Glomerular visceral epithelial cell (primary cell): ENCODE measurements around the gene HSF5.
"Not testable (repeated sequence)": the region's sequence is repeated elsewhere in the genome, so short reads cannot be mapped to it uniquely, and the experiment has no call there.

ENCODE experiments used
- DNase-seq: peaks from one replicate; pipeline ENCODE4 v3.0.0-alpha.2; 2016; ENCODE audit errors: extremely low spot score

HSF5 gene

DNA sequence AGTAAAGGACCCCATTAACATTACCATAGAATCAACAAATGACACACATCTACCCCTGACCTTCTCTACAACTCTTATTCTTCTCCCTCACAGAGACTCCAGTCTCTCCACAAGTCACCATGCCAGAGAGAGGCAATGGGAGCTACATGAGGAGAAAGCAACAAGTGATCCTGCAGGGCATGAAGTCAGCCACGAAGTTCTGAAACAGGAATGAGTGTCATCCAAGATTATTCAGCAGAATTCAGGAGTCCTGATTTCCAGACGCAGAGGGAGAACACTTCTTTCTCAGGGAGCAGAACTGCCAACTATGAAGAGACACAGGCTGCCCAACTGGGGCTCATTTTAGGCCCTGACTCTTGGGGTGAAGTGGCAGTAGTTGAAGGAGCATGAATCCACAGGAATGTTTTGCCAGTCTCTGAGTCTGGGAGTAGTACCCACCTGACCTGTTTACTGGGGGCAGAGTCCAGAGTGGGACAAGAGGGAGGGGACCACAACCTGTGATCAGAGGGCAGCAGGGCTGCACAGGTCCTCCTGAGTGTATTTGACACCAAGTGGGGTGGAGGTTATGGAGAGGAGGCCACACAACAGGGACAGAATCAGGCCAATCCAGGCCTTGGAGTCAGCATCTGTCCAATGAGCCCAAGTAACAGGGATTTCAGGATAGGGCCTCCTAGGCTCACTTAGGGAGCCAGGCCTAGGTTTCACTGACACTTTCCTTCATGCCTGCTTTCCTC is 28.6 kb upstream of the HSF5 start:
- DNase-seq, result no peak

DNA sequence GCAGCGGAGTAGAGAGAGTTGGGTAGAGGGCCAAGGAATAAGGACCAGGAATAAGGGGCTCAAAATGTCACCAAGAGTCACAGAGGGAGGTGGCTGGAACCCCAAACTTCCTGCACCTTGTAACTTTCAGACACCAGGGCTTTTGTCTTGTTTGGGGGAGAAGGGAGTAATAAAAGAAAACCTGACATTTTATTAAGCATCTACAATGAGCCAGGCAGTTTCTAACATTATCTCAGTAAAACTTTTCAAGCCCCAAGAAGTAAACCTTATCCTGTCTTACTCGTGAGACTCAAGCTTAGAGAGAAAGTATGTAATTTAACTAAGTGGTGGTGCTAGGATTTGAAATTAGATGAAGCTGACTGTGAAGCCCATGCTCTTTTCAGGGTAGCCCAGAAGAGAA is 27.1 kb upstream of the HSF5 start:
- DNase-seq, result no peak

DNA sequence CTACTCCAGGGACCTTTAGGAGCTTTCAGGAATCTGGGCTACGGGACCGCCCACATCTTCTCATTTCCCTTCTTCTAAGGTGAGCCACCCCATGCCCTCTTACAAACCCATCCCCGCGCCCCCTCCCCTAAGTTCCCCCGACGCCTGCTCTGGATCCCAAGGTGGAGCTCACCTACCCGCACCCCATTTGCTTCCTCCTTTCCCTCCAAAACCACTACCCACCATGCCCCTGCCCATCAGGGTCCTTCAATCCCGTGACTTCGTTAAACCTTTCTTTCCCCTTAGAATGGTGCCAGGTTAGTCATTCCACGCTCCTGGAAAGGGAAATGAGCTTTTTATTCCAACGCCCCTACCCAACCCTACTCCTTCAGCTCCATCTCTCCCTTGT is 26.6 kb upstream of the HSF5 start:
- DNase-seq, result no peak

DNA sequence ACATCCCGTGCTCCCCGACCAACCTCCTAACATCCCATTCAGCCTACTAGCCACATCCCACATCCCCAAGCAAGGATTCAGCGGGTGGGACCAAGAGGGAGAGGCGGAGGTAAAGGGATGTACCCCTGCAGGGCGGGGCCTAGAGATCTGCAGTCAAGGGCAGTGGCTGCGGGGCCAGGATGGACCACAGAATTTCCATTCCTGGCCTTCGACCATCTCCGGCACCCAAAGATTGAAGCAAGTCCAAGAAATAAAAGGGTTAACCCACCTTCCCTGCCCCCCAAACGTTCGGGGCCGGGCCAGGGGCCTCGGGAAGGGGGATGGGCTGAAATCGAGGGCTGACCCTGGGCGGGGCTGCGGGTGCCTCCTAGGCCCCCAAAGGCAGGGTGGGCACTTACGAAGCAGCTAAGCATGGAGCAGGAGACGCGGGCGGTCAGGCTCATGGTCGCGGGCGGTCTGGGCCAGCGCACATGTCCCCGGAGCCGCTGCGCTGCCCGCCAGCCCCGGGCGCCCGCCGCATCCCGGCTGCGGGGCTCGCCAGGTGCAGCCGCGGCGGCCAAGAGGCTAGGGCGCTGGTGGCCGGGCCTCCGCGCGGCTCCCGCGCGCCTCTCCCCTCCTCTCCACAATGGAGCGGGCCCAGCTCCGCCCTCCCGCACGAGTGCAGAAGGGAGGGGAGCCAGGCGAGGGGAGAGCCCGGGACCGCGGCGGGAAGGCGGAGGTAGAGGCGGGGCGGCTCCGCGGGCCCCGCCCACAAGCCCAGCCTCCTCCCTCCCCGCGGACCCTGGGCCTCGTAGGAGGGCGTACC is 26.0 kb upstream of the HSF5 start, which contains the start of gene MTMR4:
Gene MTMR4, minus strand, starts transcription at position 674 of the 805 bp plus-strand sequence. Its CDS starts 231 bp downstream, at position 443.
- peak; percentile 80 for DNase-seq

DNA sequence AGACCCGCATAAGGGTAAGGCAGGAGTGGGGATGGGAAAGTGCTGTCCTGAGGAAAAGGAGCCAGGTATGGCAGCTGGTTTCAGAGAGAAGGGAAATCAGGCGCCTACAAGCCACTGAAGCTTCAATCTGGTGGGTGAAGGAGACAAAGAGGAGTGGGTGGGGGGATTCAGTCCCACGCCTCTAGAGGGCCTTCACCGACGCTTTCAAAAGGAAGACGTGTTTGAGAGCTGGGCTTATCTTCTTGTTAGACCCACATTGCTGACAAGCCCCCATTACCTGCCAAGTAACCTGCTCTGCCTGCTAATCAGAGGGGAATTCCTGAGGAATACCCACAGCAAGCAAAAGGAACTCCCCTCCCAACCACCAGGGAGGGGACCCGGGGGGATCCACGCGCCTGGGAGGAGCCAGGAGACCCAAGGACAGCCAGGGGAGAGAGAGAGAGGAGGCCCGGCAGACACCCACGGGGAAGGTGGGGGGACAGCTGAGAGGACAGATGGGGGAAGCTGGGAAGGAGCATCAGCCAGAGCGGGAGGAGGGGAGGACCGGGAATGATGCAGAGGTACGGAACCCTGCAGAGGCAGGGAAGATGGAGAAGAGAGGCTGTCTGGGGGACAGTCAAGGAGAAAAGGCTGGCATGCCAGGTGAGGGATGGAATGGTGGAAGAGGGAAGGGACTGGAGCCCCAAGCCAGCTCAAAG is 25.2 kb upstream of the HSF5 start:
- no peak for DNase-seq

DNA sequence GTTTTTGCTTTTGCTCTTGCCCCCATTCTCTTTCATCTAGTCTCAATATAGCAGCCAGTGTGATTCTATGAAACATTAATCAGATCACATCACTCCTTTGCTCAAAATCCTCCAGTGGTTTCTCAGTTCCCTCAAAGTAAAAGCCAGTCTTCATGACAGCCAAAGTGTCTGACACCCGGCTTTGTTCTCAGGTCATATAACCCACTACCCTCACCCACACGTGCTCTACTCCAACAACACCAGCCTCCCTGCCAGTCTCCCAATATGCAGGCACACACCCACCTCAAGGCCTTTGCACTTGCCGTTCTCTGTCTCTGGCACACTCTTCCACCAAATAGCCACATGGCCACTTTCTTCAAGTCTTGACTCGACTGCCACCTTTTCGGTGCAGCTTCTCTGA is 21.9 kb upstream of the HSF5 start:
- no peak for DNase-seq

DNA sequence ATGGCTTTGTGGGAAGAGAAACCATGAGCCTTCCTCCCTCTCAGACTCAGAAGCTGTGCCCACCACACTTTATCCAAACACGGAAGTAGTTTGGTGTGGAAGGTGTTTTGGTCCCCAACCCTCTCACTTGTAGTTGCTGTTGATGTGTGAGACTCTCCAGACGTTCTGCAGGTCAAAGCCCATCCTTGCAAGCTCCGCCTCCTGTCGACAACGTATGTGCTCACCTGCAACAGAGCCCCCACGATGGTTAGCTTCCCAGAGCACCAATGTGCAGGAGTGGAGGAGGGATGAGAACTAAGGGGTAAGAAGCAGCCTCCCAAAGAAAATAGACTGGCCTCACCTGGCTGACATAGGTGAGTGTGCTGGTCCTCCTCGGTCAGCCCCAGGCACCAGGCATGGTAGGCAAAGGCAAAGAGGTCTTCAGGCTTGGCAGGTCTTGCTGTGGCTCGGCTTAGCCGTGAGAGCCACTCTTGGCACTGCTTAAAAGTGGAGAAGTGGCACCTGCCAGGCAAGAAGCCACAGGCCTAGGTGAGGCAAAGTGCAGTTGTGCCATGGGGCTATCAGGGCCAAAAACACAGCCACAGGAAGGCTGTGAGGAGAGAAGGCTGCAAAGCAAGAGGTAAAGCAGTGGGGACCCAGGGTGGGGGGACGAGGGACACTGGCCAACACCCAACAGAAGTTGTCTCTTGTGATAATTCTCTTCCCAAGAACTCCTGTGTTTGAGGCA is 20.3 kb upstream of the HSF5 start:
- no peak for DNase-seq

DNA sequence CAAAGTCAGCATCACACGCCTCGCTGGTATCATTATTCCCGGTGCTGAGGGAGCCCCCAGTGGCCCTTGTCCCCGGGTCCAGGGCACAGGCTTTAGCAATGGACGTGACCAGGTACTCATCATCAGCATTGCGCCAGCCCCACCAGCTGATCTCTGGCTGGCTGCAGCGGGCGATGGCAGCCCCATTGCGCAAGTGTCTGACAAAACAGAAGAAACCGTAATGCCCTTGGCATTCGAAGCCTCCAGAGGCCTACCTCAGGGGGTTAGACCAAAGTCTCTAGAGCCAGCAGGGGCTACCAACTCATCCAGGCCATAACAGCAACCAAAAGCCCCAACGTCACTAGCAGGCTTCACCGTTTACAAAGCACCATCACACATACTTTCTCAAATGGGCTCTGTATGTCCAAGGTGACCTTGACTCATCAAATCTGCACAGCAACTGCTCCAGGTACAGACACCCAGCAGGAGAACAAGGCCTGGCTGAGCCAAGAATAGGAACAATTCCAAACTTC is 19.0 kb upstream of the HSF5 start:
- no peak for DNase-seq

DNA sequence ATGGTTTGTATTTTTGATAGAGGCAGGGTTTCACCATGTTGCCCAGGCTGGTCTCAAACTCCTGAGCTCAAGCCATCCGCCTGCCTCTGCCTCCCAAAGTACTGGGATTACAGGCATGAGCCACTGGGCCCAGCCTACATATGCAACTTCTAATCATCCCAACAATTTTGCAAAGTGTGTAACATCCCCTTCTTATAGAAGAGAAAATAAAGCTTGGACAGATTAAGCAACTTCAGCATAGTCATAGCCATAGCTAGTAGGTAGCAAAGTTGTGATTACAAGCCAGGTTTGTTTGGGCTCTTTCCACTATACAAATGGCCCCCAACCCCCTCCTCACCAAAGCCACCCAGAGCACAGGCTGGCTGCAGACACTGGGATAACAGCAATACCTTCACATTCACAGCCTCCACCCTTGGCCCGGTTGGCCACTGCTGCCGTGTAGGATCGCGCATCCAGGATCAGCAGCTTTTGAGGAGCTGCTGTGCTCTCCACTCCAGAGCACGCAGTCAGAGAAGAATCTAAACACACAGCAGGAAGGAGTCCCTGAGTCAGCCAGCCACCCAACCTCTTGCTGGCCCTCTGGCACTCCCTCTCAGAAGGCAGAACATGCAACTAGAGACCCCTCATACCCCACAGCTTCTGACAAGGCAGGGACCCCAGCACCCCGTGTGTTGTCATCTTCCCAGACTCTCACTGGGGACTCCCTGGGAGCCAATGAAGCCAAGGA is 18.3 kb upstream of the HSF5 start:
- no peak for DNase-seq

DNA sequence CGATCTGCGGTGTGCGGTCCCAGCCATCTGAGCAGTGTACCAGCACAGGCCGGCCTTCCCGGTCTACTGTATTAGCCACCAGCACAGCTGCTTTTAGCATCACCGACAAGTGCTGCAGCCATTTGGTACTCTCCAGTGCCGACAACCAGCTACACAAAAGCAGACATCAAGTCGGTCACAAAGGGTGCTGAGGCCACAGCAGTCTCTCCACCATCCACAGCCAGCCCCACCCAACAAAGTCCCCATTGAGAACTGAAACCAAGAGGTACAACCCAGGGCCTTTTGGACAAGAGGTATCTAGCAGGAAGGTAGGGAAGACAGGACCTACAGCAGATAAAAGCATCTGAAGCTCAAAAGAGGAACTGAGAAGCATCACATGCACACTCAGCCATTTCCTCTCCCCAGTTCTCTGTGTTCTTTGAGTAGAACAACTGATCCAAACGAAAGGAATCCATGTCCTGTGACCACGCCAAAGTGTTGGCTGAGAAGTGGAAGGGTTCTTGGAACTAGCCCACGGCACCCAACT is 16.7 kb upstream of the HSF5 start:
- DNase-seq, result no peak

DNA sequence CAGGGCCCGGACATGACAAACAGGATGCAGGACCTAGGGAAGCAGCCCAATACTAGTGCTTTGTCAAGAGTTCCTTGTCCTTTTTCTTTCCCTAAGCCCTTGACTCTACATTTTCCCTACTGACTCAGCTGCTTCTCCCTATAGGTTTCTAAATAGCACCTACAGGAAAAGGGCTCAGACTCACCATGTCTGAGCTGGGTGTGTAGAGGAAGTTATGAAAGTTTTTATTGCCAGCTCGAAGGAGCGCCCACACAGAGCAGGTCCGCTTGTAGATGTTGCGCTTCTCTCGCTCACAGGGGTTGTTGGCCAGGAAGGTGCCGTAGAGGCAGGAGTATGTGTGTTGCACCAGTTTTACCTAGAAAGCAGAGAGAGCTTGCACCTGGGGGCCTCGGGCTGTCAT is 15.7 kb upstream of the HSF5 start:
- DNase-seq, result no peak

DNA sequence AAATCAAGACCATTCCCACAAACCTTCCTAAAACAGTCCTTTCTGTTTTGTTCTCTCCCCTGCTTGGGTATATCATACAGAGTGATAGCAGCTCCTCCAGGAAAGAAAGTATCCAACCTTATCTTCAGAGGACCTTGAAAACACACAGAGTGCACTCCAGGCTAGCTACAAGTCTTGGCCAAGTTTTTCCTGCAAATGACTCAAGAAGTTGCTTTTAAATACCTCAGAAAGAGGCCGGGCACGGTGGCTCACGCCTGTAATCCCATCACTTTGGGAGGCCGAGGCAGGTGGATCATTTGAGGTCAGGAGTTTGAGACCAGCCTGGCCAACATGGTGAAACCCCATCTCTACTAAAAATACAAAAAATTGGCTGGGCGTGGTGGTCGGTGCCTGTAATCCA is 14.9 kb upstream of the HSF5 start:
- not testable (repeated sequence) for DNase-seq

DNA sequence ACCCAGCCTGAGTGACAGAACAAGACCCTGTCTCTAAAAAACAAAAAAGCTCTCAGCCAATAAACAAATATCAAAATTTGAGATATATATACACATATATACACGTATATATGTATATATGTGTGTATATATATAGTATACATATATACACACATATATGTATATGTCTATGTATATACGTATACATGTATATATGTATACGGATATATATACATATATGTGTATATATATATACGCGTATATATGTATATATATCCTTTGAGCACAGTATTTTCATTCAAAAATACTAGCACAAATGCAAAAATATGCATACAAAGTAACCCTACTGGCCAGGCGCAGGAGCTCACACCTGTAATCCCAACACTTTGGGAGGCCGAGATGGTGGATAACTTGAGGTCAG is 13.2 kb upstream of the HSF5 start:
- no peak for DNase-seq

DNA sequence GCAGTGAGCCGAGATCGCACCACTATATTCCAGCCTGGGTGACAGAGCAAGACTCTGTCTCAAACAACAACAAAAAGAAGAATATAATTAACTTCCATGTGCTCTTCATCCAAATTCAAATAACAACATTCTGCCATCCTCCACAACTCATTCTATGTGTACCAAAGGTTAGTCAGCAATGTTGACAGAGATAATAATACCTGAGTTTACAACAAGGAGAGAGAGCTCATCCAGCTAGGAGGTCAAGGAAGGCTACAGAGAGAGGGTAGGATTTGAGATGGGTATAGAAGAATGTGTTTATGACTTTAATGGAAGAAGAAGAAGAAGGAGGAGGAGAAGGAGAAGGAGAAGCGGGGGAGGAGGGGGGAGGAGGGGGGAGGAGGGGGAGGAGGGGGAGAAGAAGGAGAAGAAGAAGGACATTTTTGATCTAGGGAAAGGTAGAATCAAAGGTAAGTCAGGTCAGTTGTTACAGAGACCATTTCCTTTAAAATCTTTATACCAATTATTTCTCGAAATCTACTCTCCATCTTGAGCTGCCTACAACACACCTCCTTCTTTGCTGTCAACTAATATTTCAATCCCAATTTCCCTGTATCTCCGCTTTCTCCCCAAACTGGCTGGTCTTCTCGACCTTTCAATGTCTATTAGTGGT is 10.1 kb upstream of the HSF5 start:
- DNase-seq, result no peak

DNA sequence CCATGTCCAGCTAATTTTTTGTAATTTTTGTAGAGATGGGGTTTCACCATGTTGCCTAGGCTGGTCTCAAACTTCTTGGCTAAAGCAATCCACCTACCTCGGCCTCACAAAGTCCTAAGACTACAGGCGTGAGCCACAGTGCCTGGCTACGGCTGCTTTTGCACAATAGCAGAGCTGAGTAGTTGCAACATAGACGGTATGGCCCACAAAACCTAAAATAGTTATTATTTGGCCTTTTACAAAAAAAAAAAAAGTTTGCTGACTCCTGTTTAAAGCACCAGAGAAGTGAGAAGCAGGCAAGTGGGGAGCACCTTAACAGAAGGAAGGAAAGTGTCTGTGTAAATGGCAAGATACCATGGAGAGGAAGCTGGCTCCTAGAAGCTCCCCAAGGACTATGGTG is 5.3 kb upstream of the HSF5 start:
- DNase-seq, result no peak

DNA sequence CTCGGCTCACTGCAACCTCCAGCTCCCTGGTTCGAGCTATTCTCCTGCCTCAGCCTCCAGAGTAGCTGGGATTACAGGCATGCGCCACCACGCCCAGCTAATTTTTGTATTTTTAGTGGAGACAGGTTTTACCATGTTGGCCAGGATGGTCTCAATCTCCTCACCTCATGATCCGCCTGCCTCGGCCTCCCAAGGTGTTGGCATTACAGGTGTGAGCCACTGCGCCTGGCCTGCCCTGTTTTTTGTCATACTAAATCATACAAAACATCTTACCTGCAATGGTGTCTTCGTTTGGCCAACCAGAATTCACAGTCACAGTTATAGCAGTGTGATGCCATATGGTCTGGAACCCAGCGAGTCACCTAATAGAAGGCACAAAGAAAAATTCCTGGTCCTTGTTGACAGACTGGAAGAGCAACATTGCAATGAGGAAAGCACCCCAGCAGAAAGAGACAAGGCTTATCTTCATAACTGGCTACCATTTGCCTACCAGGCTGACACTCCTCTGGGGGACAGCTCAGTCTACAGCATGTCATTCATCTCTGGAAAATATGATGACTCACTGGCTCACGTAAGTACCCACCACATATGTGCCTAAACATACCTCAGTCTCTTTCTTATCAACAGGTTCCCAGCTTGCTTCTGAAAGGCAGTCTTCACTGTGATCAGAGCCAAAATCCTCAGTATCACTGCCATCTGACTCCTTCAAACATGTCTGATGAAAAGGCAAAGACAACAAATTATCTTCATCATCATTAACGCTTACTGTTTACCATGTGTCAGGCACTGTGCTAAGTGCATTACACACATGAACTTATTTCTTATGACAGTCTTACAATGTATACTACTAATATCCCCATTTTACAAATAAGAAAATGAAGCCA is 4.3 kb upstream of the HSF5 start:
- DNase-seq, result no peak

DNA sequence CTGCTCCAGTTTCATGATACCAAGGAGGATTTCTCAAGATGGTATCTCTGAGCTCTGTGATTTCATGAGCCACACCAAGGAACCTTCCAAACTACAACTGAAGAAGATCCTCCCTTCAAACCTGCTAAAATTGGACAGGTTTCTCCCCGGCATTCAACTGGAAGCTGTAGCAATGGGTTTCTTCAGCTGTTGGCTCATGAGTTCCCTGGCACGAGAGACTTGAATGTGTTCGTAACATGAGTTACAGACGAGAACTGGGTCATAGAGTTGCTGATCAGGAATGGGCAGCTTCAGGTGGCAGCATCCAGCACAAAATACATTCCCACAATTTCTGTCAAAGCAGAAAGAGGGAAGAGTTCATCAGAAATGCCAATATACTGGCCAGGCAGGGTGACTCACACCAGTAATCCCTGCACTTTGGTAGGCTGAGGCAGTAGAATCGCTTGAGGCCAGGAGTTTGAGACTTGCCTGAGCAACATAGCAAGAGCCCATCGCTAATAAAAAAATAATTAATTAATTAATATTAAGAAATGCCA is 3.4 kb upstream of the HSF5 start:
- DNase-seq, result no peak

DNA sequence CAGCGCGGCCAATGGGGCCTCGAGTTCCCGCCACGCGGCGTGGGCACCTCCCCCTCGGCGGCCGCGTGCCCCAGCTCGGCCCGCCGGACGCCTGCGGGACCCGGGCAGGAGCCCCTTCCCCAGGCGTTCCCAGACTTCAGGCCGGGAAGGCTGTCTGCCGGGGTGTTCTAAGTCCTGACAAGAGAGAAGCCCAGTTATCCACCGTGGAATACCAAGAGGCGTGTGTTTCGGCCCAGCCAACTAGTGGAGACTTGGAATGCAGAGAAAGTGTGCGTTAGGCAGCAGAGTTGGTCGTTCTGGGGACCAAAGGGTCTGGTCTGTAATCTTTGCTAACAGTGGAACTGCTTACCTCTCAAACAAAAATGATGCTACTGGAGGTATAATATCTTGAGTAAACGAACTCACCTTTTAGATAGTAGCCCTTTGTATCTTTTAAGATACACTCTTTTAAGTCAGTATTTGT is 251 bp upstream of the HSF5 start:
- no peak for DNase-seq

DNA sequence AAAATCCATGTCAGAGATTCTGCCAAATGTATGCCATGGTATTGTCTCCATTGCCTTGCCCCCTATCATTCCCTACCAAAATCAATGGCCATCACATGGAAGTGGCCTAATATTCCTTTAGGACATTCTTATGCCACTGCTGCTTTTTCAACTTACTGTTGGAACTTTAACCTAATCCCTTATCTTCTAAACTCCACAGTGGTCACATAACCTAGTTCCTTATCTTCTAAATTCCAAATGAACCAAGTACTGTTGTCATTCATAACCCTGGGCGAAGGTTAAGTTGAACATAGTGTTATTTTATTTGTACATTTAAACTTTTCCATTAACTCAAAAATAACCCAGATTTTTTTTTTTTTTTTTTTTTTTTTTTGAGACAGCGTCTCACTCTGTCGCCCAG is 3.6 kb downstream of the HSF5 start:
- no peak for DNase-seq
